ENCODE results near the gene OR5W2. TPM values are rescaled to one million over a fixed set of nuclear protein-coding genes. Genes with fewer than 3 reads are reported as not detected.

The OR5W2 gene
- total and polyA plus RNA-seq, 7 experiments from 2014 or later: not detected

Other genes with a start within 250 kb of the OR5W2 start
- not detected for gene OR5D13, start 141.1 kb downstream of the OR5W2 start, total RNA-seq
- gene OR5D13, start 141.1 kb downstream of the OR5W2 start, polyA plus RNA-seq: not detected
- not detected for gene OR5D14, start 119.0 kb downstream of the OR5W2 start, total RNA-seq
- not detected for gene OR5D14, start 119.0 kb downstream of the OR5W2 start, polyA plus RNA-seq
- not detected for gene OR5L1, start 103.2 kb downstream of the OR5W2 start, total RNA-seq
- gene OR5L1, start 103.2 kb downstream of the OR5W2 start, polyA plus RNA-seq: not detected
- gene OR5D18, start 95.0 kb downstream of the OR5W2 start, total RNA-seq: not detected
- not detected for gene OR5D18, start 95.0 kb downstream of the OR5W2 start, polyA plus RNA-seq
- gene OR5L2, start 87.4 kb downstream of the OR5W2 start, total RNA-seq: not detected
- gene OR5L2, start 87.4 kb downstream of the OR5W2 start, polyA plus RNA-seq: not detected
- gene OR5D16, start 75.8 kb downstream of the OR5W2 start, total RNA-seq: not detected
- not detected for gene OR5D16, start 75.8 kb downstream of the OR5W2 start, polyA plus RNA-seq
- gene TRIM51, start 31.3 kb downstream of the OR5W2 start, total RNA-seq: under 1 TPM in 2 of 5 experiments, not detected in 3; 0.29 to 0.32 TPM
- gene TRIM51, start 31.3 kb downstream of the OR5W2 start, polyA plus RNA-seq: not detected
- not detected for gene OR5I1, start 21.8 kb upstream of the OR5W2 start, total RNA-seq
- gene OR5I1, start 21.8 kb upstream of the OR5W2 start, polyA plus RNA-seq: not detected
- gene OR10AG1, start 55.4 kb upstream of the OR5W2 start, total RNA-seq: not detected
- not detected for gene OR10AG1, start 55.4 kb upstream of the OR5W2 start, polyA plus RNA-seq
- gene OR5F1, start 80.0 kb upstream of the OR5W2 start, total RNA-seq: not detected
- not detected for gene OR5F1, start 80.0 kb upstream of the OR5W2 start, polyA plus RNA-seq
- not detected for gene OR5AS1, start 113.1 kb upstream of the OR5W2 start, total RNA-seq
- not detected for gene OR5AS1, start 113.1 kb upstream of the OR5W2 start, polyA plus RNA-seq
- gene OR8I2, start 178.7 kb upstream of the OR5W2 start, total RNA-seq: not detected
- not detected for gene OR8I2, start 178.7 kb upstream of the OR5W2 start, polyA plus RNA-seq
- gene OR8H2, start 189.1 kb upstream of the OR5W2 start, total RNA-seq: not detected
- gene OR8H2, start 189.1 kb upstream of the OR5W2 start, polyA plus RNA-seq: not detected
- gene OR8H3, start 207.8 kb upstream of the OR5W2 start, total RNA-seq: not detected
- not detected for gene OR8H3, start 207.8 kb upstream of the OR5W2 start, polyA plus RNA-seq
- not detected for gene OR8J3, start 225.6 kb upstream of the OR5W2 start, total RNA-seq
- gene OR8J3, start 225.6 kb upstream of the OR5W2 start, polyA plus RNA-seq: not detected
- not detected for gene OR8K5, start 245.7 kb upstream of the OR5W2 start, total RNA-seq
- gene OR8K5, start 245.7 kb upstream of the OR5W2 start, polyA plus RNA-seq: not detected

Measured in naive thymus-derived CD4-positive, alpha-beta T cell (primary cell).